Limb (tissue), 2 donors: ENCODE data around the gene CACNA1D.
"Not testable (repeated sequence)": the region's sequence is repeated elsewhere in the genome, so short reads cannot be mapped to it uniquely, and the experiment has no call there.

ENCODE experiments used
- DNase-seq, 2 donors: peaks; one replicate each; pipeline ENCODE4 v3.0.0-alpha.2; 2016; ENCODE audit errors: extremely low spot score in 2 of 2

Gene CACNA1D

DNA sequence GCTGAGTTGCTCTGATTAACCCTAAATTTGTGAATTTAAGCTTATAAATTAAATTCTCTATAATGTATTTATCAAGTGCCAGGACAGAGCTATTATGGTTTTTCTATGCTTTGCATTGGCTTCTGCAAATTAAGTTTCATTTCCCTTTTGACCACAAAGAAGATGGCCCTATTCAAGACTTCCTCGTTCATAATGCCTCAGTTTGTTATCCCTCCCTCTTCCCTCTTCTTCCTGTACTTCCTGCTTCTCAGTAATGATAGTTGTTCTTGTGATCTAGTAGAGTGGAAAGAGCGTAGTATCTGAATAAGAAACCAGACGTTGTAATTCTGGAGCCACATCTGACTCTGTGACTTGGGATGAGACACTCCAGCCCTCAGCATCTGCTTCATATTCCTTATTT, 118.7 kb downstream of the CACNA1D start:
- no peak for DNase-seq

DNA sequence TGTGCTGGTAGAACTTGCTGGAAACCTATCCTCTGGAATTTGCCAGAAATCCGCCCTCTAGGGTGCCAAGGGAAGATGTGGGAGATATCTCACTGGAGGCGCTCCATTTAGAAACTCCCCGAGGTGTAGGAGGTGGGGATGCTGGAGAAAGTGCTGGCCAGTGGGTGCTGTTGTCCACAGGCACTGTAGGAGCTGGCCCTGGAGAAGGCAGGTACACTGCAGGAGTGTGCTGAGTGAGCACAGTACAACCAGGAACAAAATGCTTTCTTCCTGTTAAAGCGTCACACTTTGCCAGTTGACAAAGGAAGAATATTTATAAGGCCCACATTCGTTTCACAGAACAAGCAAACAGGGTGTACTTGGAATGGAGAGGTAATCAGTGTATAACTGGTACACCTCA, 119.9 kb downstream of the CACNA1D start:
- no peak for DNase-seq

DNA sequence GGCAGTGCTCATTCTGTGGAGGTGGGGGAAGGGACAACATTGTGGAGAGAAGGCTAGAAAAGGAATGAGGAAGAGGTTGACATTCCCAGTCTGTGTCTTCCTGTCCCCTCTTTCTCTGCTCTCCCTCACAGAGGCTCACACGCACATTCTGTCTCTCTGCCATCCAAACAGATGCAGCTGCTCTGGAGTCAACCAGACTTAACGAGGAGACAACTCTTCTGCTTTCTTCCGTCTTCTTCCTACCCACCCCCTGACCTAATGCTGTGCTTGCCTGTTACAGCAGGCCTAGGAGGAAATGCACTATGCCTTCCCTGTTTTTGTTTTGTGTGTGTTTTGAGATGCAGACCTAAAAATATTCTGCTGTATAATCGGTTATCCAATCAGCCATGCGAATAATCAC, 121.9 kb downstream of the CACNA1D start:
- DNase-seq = no peak

DNA sequence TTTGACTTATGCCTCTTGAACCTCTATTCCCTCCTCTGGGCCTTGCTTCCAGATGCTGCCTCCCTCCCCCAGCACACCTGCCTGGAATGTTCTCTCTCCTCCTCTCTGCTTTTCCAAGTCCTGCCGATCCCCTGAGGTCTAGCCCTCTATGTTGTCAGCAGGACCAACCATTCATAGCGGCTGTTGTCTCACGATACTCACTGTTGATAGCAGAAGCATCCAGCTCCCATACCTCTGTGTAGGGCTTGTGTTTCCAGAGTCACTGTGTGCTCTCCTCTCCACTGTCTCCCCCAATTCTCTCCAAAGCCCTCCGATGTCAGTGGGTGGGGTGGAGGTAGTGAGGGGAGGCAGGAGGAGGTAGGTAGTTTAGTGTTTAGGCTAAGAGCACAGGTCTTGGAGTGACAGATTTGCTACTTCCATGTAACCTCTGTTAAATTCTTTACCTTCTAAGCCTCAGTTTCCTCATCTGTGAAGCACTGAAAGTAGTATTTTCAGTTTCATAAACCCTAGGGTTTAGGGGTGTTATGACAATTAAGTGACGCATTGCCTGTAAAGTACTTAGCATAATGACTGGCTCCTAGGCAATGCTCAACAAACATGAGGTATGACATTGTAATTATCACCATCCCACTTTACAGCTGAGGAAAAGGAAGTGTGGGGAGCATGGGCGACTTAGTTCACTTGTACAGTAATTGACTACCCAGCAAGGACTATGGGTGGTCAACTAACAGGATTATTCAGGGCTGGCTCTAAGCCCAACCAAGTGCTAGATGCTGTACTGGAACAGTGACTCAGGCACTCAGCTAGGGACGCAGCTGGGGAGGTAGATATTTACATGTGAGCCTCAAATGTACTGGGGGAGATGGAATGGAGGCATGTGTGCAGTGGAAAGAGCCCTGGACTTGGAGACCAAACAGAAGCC, 122.8 kb downstream of the CACNA1D start:
- DNase-seq = no peak

DNA sequence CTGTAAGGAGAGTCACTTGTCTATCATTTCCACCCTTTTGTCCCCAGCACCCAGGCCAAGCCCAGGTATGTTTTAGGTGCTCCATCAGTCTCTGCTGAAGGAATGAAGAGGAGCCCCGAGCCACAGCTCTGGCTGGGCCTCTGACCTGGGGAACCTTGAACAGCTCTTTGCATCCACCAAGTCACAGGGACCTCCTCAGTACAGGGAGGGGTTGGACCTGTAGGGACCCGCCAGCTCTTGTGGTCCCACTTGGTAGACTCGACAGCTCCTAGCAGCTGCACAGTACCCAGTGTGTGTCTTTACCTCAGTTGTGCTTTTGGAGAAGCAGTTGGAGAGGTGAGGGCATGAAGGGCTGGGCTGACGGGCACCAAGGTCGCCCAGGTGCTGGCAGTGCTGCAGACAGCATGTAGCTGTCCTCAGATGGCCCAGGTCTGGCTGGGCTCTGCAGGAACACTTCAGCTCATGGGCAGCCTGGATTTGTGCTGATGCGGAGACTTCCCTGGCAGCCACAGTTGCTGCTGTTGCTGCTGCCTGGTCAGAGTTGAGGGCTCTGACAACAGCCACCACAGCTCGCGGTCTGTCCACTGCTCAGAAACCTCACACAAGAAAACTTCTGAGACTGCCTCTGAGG, 123.6 kb downstream of the CACNA1D start:
- DNase-seq = no peak

DNA sequence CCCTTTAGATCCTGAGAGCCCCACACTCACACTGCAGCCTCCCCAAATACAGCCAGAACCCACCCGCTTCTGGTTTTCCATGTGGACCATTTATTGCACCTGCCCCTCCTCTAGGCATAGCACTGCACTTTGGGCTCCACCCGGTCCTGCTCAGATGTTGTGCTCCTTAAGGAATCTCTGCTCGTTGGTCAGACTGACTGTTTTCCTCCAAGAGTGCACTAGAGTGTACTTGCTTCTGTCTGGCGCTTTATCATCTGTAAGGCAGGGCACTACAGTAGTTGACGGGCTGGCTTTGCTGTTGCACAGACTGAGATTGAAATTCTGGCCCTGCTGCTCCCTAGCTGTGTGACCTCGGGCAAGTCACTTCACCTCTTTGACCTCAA, 124.1 kb downstream of the CACNA1D start:
- no peak for DNase-seq

DNA sequence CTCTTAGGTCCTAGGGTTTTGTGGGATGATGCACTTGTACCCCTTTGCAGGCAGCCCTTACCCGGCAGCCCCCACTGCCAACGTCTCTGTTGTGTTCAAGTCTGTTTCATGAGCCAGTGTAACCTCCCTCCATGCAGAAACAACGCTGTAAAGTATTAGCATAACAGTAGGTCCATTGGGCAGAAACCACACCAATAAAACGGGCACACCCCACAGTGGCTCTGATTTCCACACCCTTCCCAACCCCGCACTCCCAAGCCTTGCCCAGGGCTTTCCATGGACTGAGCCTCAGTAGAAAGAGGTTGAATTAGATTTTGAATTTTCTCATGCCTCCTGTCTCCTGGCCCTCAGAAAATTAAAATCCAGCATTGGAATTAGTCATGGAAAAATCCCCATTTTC, 124.5 kb downstream of the CACNA1D start:
- no peak for DNase-seq

DNA sequence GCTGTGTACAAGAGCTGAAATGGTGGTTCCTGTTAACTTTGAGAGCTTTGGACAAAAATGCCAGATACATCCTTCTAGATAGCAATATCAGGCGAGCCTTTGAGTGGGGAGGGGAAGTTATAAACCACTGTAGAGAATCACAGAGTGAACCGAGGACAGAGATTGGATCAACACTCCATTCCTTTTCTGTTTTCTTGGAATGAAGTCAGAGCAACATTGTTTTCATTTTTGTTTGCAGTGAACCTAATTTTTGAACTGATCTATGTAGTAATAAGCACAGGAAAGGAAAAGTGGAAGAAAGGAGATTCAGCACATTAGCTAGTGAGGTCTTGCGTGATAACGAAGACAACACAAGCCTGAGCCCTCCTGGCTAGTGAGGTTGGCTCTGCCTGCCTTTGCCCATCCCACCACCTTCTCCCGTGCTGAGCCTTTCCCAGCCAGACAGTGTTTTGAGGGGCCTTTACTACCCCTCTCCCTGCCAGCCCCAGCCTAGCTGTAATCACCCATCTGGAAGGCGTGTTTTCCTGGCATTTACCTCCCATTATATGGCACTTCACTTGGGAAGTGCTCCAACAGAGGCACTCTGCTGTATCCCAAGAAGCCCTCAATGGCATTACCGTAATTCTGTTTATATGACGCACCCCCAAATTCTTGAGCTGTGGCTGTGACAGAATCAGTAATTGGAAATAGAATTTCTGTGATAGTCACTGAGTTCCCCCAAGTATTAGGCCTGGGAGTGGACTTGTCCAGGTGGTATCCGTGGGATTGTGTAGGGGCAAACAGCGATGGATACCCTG, 129.8 kb downstream of the CACNA1D start:
- DNase-seq = no peak

DNA sequence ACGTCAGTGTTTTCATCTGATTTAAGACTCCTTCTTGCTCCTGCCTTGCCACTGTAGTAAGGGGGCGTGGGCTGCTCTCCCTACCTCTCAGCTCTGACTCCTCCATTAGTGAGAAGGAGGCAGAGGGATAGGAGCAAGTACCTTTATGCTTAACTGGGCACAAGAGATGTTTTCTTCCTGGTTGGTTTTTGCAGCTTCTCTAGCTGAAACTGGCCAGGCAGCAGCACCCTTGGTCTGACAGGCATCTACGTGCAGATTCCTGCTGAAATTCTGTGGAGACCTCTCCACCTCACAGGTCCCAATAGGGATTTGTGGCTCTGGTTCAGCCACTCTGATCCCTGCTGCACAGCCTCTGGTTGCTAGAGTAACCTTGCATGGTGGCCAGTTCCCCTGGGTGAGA, 132.5 kb downstream of the CACNA1D start:
- no peak for DNase-seq

DNA sequence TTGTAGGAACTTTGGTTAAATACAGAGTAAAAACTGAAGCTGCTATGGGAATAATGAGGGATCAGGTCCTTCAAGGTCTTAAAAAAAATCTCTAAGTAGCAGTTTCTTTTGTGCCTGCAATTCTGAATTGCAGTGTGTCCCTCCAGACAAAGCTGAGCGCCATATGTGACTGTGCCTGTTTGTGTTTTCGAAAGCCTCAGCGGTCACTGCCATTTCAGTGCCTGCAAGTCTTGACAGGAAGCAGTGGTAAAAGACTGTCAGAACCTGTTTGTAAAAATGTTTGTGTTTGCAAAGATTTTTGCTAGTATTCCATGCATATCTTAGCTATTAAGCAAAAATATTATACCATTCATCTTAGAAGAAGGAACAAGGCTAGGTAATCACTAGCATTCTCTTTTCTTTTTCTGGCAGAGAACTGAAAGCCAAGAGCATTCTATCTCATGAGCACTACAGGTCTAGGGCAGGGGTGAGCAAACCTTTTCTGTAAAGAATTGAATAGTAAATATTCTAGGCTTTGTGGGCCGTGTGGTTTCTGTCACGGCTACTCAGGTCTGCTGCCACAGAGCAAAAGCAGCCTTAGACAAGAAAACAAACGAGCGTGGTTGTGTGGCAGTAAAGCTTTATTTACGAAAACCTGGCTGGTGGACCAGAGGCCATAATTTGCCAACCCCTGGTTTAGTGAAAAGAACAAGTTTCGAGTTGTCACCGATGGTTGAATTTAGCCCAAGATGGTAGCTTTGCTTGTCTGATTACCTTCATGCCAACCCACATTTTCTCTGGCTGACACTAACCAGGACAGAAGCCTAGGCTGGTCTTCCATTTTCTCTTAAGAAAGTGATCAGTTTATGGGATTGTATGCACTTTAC, 134.4 kb downstream of the CACNA1D start:
- DNase-seq = no peak

DNA sequence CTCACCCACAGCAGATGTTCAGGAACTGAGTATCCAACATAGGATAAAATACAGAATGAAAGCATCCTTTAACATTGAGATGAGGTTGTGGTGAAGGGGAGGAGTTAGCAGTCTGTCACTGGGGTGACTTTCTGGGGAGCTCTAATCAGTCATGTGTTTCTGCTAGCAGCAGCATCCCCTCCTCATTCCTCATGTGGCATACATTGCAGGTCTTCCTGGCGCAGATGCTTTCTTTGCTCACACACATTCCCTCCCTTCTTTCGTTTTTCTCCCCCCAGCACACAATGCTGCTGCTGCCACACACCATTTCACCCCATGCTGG, 135.0 kb downstream of the CACNA1D start:
- DNase-seq = no peak

DNA sequence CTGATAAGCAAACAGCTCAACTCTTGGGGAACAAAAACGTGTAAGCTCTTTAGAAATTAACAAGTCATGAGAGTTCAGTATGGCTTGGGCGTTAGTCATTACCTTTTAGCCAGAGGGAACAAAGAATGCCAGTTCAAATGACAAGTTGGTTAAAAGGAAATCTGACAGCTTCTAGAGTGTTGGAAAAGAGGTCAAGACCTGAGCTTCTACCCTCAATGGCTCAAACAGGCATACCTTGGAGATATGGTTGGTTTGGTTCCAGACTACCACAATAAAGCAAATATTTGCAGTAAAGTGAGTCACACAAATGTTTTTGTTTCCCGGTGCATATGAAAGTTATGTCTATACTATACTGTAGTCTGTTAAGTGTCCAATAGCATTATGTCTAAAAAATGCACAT, 136.1 kb downstream of the CACNA1D start:
- no peak for DNase-seq

DNA sequence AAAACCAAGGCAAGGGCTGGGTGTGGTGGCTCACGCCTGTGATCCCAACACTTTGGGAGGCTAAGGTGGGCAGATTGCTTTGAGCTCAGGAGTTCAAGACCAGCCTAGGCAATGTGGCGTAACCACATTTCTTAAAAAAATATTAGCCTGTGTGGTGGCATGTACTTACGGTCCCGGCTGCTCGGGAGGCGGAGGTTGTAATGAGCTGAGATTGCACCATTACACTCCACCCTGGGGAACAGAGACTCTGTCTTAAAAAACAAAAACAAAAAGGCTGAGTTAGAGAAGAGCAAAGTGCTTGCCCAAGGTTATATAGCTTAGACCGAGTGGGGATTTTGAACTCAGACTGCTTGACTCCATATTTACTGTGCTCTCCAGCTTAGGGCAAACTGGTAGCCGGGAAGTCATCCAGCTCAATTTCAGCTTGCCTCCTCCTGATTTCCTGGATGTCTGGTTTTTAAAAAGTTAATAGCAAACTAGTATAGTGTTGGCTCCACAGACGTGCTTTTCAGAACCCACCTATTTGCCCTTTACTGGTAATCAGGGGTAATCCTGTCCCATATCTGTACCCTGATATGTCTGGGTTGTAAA, 138.9 kb downstream of the CACNA1D start:
- DNase-seq = no peak

DNA sequence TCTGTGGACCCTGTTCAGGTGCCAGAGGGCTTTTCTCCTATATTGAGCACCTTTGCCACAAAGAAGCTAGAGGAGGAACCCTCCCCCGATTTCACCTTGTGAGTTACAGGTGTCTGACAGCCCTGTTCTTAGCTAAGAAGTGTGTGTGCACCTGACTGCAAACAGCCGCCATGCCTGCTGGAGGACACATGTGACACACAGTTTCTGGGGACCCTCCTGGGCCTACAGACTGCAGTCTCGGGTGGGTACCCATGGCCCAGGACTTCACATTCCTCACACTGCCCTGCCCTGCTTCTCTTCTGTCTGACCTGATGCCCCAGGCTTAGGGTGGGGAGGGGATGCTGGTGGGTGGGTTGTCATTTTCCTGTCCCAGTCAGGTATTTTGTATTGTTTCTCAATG, 140.6 kb downstream of the CACNA1D start:
- no peak for DNase-seq

DNA sequence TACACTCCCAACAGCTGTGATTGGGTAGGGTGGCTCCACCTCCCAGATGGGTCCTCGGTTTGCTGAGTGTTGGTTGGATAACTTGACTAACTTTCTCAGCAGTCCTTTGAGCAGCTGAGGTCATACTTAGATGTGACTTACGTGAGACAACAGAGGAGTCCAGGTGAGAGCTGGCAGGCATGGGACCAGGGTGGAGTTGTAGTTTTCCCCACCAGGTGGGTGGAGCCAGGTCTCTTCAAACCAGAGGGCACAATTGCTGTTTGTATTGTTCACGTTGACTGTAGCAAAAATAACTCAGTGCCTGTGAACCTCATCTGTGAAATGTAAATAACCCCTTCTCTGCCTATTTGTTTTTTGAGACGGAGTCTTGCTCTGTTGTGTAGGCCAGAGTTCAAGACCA, 144.4 kb downstream of the CACNA1D start:
- DNase-seq = not testable (repeated sequence)

DNA sequence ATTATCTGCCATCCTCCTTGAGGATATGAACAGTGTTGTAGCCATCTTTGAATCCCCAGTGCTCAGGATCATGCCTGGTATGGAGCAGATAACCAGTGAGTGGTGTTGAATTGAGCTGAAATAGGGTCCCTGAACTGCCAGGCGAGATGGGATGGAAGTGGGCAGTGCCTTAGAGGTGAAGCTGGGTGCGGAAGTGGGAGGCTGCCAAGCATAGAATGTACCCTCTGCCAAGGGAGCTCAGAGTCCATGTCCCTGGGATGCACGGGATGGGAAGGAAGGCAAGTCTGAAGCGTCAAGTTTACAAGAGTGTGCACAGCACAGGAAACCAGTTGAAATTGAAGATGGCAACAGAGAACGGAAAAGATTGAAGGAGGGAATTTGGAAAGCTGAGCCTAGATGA, 147.0 kb downstream of the CACNA1D start:
- DNase-seq = no peak

DNA sequence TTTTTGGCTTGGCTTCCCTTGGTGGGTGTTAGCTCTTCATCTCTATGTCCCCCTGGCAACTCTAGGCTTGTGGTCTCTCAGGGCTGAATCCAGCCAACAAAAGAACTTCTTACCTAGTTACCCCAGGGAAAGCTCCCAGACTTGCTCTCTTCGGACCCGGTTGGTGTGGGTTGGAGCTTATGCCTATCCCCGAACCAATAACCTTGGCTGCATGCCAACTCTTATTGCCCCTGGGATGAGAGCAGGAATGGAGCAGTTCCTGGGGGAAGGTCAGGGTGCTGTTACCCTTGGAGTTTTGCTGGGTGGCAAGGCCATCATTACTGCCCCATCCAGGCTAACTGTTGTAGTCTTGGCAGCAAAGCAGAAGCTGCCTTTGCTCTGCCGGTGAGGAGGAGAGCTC, 147.8 kb downstream of the CACNA1D start:
- DNase-seq = no peak

DNA sequence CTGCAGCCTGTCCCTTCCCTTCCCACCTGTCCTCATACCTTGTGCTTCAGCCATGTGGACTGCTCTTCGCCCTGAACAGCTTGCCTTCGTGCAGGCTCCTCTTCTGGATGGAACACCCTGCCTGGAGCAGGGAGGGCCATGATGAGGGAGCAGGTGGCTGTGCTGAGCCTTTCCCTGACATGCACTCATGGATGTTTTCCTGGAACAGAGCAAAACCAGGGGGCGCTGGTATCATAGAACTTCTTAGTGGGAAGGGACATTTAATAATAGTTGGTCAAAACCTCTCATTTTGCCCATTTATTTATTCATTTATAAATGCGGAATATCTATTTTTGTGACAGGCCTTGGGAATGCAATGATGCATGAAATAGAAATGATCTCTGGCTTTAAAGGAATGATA, 149.3 kb downstream of the CACNA1D start:
- DNase-seq = no peak

DNA sequence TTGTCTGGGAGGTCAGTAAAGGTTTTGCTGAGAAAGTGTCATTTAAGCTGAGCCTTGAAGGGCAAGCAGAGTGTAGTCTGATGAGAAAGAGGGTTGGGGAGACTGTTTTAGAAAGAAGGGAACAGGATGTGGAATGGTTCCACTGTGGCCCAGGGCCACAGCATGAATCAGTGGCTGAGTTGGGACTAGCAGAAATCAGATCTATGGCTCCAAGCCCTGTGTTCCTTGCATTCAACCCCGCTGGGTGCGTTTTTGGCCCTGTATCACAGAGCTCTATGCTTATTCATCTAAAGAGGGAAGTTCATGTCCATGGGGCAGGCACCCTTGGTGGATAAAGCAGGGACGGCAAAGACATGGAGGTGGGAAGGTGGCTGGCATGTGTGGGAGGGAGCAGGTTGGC, 151.3 kb downstream of the CACNA1D start:
- DNase-seq = no peak

DNA sequence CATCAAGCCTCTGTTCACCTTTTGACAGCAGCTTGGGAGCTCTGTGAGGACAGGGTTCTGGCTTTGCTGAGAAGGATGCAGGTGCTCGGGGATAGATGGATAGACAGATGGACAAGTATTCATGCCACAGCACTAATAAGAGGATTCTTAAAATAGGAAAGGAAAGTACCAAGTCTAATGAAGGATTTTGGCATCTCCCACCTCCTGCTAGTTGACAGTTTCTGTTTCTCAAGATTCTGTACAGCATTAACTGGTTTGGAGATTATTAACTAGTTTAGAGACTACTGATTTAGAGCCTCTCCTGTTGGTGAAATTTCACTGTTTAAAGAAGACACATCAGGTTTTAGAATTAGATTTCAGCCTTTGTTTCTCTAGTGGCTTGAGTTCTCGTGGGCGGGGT, 152.3 kb downstream of the CACNA1D start:
- DNase-seq = no peak

DNA sequence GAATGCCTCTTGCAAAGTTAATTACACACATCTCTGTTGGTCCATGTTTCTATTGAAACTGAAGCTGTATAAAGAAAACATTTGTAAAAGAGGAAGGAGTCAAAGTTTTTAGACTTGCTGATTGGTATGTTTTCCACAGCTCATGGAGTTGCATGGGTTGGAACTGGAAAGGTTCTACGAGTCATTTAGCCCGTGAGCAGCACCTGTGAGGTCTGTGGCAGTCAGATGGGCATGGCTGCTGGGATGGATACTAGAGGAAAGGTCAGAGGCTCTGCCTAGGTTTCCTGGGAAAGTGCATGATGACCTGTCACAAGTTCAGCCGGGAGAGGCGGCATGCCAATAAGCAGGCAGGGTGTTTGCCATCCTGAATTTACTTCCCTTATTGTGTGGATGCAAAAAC, 155.4 kb downstream of the CACNA1D start:
- no peak for DNase-seq
